NB4 (cell line): ENCODE results near the gene OR10S1.

Experiments used
- DNase-seq: peaks from one replicate; pipeline ENCODE4 v3.0.0; 2010; ENCODE audit warnings: low read depth
- H3K4me3 ChIP-seq: one replicate; pipeline ENCODE4 v1.5.1; 2011; ENCODE audit warnings: mild to moderate bottlenecking, low read depth, low read length, moderate library complexity
- CTCF ChIP-seq: IDR thresholded peaks from one replicate; pipeline ENCODE4 v1.5.1; 2012; ENCODE audit warnings: low read depth, low read length
- MYC ChIP-seq: IDR thresholded peaks from 2 replicates; pipeline ENCODE4 v1.6.1; 2011; ENCODE audit warnings: low read depth, low read length
- POLR2A ChIP-seq: IDR thresholded peaks from 2 replicates; pipeline ENCODE4 v1.6.1; 2011; ENCODE audit warnings: mild to moderate bottlenecking; ENCODE audit not compliant: insufficient read length; ENCODE audit errors: extremely low read depth
- TF ChIP-seq, protein P1 (sequence below): IDR thresholded peaks from 2 replicates; pipeline ENCODE4 v1.6.1; 2011; ENCODE audit warnings: low read depth, low read length

Gene OR10S1

DNA sequence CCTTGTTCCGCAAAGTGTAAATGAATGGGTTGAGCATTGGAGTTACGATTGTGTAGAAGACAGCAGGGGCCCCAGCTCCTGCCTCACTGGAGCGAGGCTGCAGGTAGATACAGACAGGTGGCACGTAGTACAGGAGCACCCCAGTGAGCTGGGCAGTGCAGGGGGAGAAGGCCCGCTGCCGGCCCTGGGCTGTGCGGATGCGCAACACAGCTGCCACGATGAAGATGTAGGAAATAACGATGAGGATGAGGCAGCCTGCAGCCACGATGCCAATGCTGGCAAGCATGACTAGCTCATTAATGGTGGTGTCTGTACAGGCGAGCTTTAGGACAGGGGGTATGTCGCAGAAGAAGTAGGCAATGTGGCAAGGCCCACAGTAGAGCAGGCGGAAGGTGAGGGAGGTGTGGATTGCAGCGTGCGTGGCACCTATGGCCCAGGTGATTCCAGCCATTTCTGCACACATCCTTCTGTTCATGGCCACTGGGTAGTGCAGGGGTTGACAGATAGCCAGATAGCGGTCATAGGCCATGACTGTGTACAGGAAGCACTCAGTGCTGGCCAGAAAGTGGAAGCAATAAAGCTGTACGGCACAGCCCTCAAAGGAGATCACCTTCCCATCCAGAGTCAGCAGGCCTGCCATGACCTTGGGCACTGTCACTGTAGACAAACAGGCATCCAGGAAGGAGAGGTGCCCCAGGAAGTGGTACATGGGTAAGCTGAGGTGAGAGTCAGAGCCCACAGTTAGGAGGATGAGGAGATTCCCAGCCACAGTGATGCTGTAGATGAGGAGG, 616 bp downstream of the OR10S1 start:
- DNase-seq, result no peak
- TF ChIP-seq, protein P1, sequence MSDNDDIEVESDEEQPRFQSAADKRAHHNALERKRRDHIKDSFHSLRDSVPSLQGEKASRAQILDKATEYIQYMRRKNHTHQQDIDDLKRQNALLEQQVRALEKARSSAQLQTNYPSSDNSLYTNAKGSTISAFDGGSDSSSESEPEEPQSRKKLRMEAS, result no peak
- no peak for TF ChIP-seq POLR2A
- TF ChIP-seq CTCF, result no peak
- no peak for TF ChIP-seq MYC
- H3K4me3 ChIP-seq, result no peak overlapping the region

GRCh38 chr11:123973816-123974215, 3.8 kb downstream of the OR10S1 start:
- TF ChIP-seq POLR2A (no peak), CTCF (no peak), MYC (no peak)
- TF ChIP-seq, protein P1, result no peak
- DNase-seq, result no peak
- no peak overlapping the region for H3K4me3 ChIP-seq

DNA sequence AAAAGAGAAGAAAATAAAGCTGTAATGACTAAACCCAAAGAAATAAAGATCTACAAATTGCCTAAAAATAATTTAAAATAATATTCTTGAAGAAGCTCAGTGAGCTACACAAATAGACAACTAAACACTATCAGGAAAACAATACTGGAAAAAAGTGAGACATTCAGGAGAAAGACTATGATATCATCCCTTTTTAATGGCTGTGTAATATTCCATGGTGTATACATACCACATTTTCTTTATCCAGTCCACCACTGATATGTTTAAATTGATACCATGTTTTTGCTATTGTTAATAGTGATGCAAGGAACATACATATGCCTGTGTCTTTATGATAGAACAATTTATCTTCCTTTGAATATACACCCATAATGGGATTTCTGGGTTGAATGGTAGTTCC, 20.8 kb downstream of the OR10S1 start:
- no peak for DNase-seq
- no peak overlapping the region for H3K4me3 ChIP-seq
- TF ChIP-seq, protein P1, result no peak
- TF ChIP-seq POLR2A (no peak), MYC (no peak), CTCF (no peak)

DNA sequence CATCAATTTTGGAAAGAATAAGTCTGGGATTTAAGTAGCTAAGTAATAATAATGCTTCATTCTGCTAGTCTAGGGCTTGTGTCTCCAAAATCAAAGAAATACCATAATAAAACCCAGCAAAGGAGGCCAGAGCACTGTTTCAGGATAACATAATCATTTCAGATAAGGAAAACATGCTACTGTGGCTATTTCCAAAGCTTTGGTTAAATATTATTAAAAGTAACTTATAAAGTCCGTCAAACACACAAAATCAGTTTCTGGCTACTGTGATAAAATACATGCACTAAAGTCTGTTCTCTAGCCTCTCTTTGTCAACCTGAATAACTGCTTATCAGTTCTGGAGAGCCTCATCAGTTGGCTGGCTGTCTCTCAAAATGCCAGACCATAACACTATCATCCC, 32.4 kb downstream of the OR10S1 start:
- no peak for DNase-seq
- H3K4me3 ChIP-seq, result no peak overlapping the region
- TF ChIP-seq MYC, result no peak
- TF ChIP-seq, protein P1, result no peak
- TF ChIP-seq POLR2A, result no peak
- TF ChIP-seq CTCF, result no peak

- TF ChIP-seq, protein P1, result no peak
- TF ChIP-seq POLR2A (no peak), MYC (no peak), CTCF (no peak)
- no peak within 1 kb of the TSS for H3K4me3 ChIP-seq
- DNase-seq, result no peak
These were observed 33.8 kb downstream of the OR10S1 start, which contains the start of gene OR6T1 for GRCh38 chr11:123943738-123944137. Gene OR6T1, minus strand, starts transcription at chr11:123943838. Its CDS starts 0 bp downstream, at chr11:123943838.
